CD4-positive, alpha-beta T cell treated with Interleukin-6 at 100 ng/mL for 8 hours (primary cell): ENCODE measurements around the gene TMEM169.
"Not testable (repeated sequence)": the region's sequence is repeated elsewhere in the genome, so short reads cannot be mapped to it uniquely, and the experiment has no call there.

ENCODE experiments used
- DNase-seq: peaks from one replicate; pipeline ENCODE4 v3.0.0-alpha.2; 2020; ENCODE audit warnings: mixed read lengths, low spot score

TMEM169 gene

DNA sequence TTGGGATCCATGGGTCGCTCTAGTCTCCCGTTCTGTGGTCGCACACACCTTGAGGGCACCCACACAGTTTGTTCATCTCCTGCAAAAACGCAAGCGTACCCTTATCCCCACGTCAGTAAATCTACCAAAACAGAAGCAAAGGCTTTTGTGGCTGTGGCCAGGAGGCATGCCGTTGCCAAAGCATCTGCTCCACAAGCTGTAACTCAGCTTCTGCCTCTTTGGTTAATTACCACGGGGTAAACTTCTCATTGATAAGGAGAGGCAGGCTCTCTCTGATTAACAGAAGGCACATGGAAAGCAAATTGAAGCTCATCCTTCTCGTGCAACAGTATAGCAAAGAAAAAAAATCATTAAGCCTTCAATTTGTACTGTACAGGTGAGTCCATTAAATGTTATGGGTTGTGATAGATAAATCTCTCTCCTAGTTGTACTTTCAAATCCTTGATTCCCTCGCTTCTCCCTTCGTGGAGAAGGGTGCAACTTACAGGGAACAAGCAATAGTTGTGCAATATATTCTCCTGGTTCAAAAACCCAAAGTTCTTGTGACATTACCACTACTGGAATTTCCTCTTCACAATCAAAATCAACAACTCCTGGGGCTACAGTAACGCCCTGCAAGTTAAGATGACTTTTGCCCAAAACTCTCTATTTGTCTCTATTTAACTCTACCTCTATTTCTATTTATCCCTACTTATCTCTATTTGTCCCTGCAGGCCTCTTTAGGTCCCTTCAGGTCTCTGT, 10.4 kb upstream of the TMEM169 start:
- no peak for DNase-seq

DNA sequence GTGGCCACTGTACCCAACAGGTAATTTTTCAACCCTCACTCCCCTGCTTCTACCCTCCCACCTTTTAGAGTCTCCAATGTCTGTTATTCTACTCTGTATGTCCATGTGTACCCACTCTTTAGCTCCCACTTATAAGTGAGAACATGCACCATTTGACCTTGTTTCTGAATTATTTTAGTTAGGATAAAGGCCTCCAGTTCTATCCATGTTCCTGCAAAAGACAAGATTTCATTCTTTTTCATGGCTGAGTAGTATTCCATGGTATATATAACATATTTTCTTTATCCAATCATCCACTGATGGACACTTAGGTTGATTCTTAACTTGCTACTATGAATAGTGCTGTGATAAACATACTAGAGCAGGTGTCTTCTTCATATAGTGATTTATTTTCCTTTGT, 9.2 kb upstream of the TMEM169 start:
- no peak for DNase-seq

- DNase-seq, result no peak
Observed at GRCh38 chr2:216073773-216074172, 7.9 kb upstream of the TMEM169 start.

DNA sequence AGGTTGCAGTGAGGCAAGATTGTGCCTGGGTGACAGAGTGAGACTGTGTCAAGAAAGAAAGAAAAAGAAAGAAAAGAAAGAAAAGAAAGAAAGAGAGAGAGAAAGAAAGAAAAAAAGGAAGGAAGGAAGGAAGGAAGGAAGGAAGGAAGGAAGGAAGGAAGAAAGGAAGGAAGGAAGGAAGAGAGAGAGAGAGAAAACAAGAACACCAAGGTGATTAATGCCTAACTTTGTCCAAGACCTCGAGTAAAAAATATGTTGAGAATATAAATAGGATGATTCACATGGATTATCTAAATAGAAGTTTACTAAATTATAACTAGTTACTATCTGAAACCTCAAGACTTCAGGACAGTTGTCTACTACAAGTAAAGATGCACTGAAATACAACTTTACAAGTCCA, 7.3 kb upstream of the TMEM169 start:
- no peak for DNase-seq

DNA sequence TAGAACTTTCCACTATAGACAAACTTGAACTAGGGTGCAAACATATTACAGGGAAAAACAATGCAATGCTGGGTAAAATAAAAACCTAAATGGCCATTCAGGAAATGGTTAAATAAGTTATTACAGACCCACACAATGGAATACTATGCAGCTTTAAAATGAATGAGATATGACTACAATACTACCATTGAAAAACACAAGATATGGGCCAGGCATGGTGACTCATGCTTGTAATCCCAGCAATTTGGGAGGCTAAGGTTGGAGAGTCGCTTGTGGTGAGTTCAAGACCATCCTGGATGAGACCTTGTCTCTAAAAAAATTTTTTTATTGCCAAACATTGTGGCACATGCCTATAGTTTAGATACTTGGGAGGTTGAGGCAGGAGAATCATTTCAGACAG, 6.9 kb upstream of the TMEM169 start:
- no peak for DNase-seq

DNA sequence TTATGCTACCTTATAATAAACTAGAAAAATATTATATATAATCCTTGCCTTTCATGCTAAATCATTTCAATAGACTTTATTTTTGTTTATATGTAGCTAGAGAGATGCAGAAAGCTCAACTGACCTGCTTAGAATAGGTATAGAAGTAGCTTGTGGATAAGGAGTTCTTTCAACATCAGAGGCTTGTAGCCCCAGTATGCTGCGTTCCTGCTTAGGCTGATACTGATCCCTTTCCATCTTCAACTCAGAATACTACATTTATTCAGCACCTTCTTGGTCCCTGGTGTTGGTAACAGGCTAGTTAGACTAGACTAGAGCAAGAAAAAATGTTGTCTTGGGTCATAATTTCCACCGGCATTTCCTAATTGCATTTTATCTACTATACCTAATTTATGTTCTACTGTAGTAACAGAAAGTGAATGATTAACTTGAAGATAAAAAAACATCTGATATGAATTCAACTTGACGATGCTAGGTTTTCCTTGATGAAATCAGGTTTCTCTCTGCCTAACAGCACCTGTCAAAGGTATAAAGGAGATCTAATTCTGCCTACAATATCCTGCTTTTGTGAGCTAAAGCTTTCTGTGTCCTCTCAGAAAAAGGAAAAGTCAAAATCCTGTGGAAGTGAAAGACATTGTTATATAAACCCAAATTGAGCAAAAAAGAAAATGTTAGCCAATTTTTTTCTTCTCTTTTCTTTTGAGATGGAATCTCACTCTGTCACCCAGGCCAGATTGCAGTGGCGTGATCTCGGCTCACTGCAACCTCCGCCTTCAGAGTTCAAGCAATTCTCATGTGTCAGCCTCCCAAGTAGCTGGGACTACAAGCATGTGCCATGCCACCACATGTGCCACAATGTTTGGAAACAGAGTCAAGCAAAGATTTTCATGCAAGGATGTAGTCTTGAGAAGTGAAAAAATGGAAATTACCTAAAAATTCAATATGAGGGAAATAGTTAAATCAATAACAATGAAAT, 5.9 kb upstream of the TMEM169 start:
- no peak for DNase-seq

DNA sequence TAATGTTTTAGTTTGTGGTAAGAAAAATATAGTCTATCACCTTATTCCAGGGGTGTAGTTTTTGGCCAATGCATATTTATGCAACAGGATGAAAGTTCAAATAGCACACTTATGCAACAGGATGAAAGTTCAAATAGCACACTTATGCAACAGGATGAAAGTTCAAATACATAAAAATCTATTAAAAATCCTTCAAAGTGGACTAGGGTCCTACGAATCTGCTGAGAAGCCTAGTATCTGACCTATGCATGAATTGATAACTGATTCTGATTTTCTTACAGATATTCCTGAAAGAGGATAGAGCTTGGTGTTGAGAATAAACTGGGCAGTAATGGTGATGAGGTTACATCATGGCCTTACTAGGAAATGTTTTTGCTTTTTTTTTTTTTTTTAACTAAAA, 2.9 kb upstream of the TMEM169 start:
- DNase-seq, result no peak

GRCh38 chr2:216080048-216080447, 1.7 kb upstream of the TMEM169 start:
- DNase-seq, result not testable (repeated sequence)

DNA sequence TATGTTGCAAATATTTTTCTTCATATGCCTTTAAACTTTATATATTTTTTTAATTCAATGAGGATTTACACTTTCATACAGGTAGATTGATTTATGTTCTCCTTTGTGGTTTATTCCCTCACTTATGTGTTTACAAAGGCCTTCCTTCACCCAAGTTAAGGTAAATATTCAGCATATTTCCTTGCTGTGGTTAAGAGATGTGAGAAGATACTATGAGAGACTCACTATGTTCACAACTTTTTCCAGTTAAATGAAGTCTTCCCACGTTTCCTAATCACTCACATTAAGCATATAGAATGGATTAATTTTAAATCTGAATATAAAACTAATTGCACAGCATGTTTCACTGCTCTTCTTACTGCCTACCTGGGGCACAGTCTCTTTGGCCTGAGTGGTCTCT, 707 bp upstream of the TMEM169 start:
- no peak for DNase-seq

DNA sequence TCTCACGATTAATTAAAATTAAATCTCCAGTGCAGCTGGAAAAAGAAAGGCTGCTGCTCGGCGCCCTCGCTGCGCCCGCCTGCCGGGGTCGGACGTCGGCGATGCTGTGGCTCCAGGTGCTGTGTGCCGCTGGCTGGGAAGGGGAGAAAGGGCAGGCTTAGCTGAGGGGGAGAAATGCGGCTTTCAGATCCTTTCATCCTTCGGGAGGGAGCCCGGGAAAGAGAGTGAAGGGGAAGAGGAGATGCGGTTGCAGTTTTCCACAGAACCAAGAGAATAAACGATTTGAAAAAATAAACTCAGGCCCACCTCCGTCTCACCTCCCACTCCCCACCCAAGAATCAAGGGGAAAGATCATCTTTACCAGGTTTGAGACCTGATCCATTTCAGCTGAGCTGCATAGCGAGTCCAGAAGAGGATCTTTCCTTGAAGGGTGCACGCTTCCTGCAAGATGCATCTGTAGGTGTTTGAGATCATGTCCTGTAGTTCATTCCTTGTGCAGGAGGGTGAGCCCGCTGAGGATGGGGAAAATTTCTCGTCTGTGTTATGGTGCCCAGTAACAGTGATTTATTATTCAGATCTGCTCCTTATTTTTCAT, 495 bp downstream of the TMEM169 start:
- DNase-seq, result no peak

DNA sequence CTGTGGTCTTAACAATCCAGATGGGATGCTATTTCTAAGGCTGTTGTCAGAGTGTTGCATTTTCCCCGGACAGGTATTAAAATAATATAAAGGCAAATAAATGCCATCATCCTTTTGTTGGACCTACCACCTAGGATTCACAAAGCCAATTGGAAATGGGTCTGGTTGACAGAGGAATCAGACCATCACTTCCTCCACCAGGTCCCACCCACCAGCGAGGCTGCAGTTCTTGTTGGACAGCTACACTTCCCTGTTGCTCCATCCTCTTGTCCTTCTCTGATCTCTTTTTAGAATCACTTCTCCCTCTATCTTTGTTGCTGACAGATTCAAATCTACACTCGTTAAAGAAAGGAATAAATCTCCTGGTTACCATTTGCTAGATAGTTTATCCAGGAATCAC, 1.1 kb downstream of the TMEM169 start:
- DNase-seq, result no peak

GRCh38 chr2:216083464-216084281, 2.0 kb downstream of the TMEM169 start:
- DNase-seq, result no peak

DNA sequence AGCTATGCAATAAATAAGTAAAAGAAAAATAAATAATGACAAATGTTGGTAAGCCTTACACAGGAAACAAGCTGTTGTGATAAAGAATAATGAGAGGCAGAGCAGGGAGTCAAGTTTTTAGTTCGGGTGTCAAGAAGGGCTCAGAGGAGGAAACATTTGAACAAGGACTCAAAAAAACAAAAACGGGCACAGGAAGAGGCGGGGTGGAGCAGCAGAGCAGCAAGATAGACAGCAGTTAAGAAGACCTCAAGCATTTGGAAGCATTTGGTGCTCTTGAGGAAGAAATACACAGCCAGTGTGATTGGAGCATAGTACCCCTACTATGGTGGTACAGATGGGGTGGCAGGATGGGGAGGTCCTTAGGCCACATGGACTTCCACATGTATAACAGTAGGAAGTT, 2.8 kb downstream of the TMEM169 start:
- peak; percentile 57 for DNase-seq

DNA sequence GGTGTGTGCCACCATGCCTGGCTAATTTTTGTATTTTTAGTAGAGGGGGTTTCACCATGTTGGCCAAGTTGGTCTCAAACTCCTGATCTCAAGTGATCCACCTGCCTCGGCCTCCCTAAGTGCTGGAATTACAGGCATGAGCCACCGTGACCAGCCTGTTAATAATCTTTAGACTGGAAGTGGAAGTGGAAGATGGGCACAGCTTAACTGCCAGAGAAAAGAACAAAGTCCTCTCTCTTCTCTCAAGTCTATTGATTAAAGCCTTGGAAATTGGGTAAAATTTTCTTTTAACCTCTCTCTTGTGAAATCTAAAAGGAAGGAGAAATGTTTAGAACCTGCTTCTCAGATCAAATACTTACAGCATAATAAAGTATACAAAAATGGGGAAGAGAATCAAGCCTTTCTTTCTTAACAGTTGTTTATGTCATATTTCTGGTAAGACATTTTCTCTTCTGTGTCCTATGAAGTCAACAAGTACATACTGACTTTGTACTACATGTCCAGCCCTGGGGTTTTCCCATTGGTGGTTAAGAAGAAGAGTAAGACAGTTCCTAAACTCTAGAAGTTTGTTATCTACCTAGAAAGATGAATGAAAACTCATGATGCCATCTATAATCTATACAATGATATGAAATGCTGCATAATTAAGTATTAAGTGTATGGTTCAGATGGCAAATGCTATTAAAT, 4.6 kb downstream of the TMEM169 start:
- DNase-seq, result no peak

- no peak for DNase-seq
Observed at GRCh38 chr2:216090369-216090786, 8.7 kb downstream of the TMEM169 start.

DNA sequence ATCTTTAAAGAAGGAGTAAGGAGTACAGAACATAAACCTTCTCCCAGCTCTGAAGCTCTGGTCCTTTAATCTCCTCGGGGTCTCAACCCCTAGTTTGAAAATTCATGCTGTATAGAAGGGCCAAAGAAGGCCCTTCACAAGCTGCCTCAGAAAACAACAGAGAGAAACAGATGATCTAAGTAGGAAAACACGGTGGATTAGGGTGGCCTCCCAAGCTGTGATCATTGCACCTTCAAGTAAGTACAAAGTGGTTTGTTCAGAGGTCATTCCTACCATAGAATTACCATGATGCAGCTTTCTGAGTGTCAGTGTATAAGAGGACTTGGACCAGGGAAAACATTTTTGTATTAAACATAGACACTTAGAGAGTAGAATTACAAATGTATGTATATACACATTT, 10.9 kb downstream of the TMEM169 start:
- no peak for DNase-seq

DNA sequence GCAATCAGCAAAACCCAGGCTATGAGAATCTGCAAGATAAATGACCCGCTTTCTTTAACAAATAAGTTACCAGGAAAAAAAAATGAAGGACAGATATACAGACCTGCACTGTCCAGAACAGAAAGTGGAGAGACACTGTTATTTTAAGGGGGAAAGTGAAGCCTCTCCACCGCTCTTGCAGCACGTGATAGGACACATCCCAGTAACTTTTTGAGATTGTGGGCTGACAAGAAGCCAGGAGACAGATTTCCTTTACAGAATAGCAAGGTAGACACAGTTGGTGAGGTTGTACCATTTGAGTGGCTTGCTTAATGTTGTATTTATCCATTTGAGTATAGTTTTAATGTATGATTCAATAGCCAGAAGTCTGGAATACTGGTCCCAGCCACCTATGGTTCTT, 13.0 kb downstream of the TMEM169 start:
- no peak for DNase-seq

DNA sequence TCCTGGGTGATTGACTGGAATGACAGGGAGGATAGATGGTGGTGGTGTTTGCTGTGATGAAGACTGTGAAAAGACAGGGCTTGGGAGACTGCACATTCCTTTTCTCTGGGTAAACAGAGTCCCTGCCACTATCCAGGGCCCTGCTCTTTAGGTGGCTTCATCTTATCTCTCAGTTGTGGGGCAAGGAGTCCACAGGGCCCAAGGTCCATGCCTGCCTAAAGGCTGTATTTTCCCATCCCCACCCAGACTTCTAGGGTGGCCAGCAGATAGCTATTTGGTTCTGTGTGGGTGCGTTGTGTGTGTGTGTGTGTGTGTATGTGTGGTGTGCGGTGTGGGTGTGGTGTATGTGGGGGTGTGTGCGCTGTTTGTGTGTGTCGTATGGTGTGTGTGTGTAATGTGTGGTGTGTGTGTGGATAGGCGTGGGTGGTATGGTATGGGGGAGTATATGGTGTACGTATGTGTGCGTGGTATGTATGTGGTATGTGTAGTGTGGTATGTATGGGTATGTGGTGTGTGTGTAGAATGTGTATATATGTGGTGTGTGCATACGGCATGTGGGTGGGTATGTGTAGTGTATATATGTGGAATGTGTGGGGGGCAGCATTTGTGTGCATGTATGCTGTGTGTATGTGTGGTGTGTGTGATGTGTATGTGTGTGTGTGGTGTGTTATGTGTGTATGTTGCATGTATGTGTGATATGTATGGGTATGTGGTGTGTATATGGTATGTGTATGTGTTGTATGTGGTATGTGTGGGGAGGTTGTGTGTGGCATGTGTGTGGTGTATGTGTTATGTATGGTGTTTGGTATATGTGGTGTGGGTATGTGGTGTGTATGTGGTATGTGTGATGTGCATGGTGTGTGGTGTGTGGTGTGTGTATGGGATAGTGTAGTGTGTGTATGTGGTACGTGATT, 17.0 kb downstream of the TMEM169 start:
- no peak for DNase-seq

DNA sequence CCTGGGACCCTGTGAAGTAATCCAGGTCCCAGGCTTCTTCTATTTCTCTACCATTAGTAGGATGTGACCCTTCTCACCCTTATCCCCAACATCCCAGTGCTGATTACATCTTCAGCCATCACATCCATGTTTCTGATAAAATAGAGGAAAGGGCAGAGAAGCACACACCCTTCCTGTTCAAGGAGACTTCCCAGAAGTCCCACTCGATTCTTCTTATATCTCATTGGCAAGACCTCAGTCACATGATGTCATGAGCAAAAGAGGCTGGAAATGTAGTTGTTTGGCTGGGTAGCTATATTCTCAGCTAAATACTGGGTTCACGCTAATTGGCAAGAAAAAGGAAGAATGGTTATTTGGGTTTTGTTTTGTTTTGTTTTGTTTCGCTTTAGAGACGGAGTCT, 19.4 kb downstream of the TMEM169 start:
- no peak for DNase-seq

GRCh38 chr2:216103213-216103612, 21.5 kb downstream of the TMEM169 start:
- DNase-seq, result no peak
